Measurements from ENCODE around the gene PRKACA.
A peak's percentile ranks its signal among the peaks of the same experiment; 100 is the strongest.
"Not testable (repeated sequence)": the region's sequence is repeated elsewhere in the genome, so short reads cannot be mapped to it uniquely, and the experiment has no call there.

Gene PRKACA

DNA sequence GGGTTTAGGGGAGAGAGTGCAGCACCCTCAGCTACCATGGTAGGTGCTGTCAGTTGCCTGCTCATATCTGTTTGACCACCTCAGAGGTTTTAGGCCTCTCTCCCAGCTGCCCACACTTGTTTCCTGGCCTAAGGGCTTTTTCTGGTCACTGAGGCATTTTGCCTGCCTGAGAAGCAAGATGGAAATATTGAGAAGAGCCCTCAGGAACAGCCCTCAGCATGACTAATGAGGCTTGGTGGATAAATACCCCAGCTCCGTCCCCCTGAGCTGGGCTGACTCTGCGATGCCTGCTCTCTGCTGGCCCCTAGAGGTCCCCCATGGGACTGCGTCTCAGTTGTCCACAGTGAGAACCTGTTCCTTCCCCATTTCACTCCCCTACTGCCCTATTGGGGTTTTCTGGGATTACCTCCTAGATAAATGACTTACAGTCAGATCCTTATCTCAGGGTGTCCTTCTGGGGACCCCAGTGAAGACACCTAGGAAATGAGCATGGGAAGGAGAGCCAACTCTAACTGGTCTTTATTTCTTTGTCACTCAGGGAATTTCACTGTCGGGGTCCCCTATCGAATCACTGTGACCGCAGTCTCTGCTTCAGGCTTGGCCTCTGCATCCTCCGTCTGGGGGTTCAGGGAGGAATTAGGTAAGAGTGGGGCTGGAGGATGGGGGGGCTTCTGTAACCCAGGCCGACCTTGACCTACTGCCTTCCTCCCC, 69.0 kb downstream of the PRKACA start:
- peak; percentile 55 for DNase-seq (ENCODE audit: low read depth)

DNA sequence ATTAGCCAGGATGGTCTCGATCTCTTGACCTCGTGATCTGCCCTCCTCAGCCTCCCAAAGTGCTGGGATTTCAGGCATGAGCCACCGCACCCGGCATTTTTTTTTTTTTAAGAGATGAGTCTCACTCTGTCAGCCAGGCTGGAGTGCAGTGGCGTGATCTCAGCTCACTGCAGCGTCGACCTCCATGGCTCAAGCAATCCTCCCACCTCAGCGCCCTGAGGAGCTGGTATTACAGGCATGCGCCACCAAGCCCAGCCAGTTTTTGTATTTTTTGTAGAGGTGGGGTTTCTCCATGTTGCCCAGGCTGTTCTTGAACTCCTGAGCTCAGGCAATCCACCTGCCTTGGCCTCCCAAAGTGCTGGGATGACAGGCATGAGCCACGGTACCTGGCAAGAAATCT, 69.7 kb downstream of the PRKACA start:
- not testable (repeated sequence) for DNase-seq (ENCODE audit: low read depth)

DNA sequence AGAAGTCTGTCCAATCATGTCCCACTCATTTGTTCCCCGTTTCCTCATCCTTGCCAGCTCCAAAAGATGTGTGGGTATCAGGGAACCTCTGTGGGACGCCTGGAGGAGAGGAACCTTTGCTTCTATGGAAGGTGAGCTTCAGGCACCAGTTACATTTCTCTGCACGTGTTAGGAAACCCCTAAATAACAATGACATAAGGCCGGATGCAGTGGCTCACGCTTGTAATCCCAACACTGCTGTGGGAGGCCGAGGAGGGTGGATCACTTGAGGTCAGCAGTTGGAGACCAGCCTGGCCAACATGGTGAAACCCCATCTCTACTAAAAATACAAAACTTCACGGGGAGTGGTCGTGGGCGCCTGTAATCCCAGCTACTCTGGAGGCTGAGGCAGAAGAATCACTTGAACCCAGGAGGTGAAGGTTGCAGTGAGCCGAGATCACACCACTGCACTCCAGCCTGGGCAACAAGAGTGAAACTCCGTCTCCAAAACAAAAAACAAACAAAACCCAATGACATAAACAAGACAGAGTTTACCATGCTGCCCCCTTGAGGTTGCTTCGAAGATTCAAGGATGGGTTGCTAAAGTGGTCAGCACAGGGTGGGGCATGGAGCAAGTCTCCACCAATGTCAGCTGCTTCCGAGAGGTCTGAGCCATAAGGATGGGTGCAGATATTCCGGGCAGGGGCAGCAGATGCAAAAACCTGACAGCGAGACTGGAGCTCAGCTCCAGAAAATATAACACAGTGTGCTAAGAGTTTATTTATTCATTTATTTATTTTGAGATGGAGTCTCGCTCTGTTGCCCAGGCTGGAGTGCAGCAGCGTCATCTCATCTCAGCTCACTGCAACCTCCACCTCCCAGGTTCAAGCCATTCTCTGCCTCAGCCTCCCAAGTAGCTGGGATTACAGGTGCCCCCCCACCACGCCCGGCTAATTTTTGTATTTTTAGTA, 74.6 kb downstream of the PRKACA start:
- not testable (repeated sequence) for DNase-seq (ENCODE audit: low read depth)
